LNCaP clone FGC (cell line): Measurements from ENCODE around the gene MPV17L2.
A peak's percentile ranks its signal among the peaks of the same experiment; 100 is the strongest.

Experiments
- DNase-seq: peaks from one replicate; pipeline ENCODE4 v3.0.0-alpha.2; 2011; ENCODE audit warnings: low read depth
- H3K4me3 ChIP-seq: 2 replicates; pipeline ENCODE4 v1.5.1; 2011; ENCODE audit warnings: mild to moderate bottlenecking, low read depth, low read length, control low read depth
- CTCF ChIP-seq: IDR thresholded peaks from 2 replicates; pipeline ENCODE4 v1.5.1; 2012; ENCODE audit warnings: mild to moderate bottlenecking; ENCODE audit not compliant: control insufficient read depth, insufficient read depth; ENCODE audit errors: extremely low read depth

Gene MPV17L2

GRCh38 chr19:18192673-18193387 is at the start of gene MPV17L2:
Gene MPV17L2, plus strand, starts transcription at chr19:18193218. Its CDS starts 64 bp downstream, at chr19:18193282.
- no peak for TF ChIP-seq CTCF
- DNase-seq, result peak; percentile 100
- peak within 1 kb of the TSS; percentile 95 for H3K4me3 ChIP-seq

GRCh38 chr19:18143902-18144301 is 49.1 kb upstream of the MPV17L2 start:
- H3K4me3 ChIP-seq, result no peak overlapping the region
- TF ChIP-seq CTCF, result no peak
- DNase-seq, result no peak

GRCh38 chr19:18144361-18144760 is 48.7 kb upstream of the MPV17L2 start:
- no peak overlapping the region for H3K4me3 ChIP-seq
- no peak for TF ChIP-seq CTCF
- DNase-seq, result no peak

- no peak overlapping the region for H3K4me3 ChIP-seq
- no peak for TF ChIP-seq CTCF
- DNase-seq, result no peak
Measured at GRCh38 chr19:18144906-18145305, 48.1 kb upstream of the MPV17L2 start.

- DNase-seq, result no peak
Measured at GRCh38 chr19:18145391-18145999, 47.5 kb upstream of the MPV17L2 start.

GRCh38 chr19:18147396-18147795 is 45.6 kb upstream of the MPV17L2 start:
- no peak for TF ChIP-seq CTCF
- DNase-seq, result no peak
- H3K4me3 ChIP-seq, result no peak overlapping the region

More at GRCh38 chr19:18145391-18145999, 47.5 kb upstream of the MPV17L2 start:
- H3K4me3 ChIP-seq, result no peak overlapping the region
- no peak for TF ChIP-seq CTCF
